ENCODE measurements around the gene ATP11A. TPM values are rescaled to one million over a fixed set of nuclear protein-coding genes. Genes with fewer than 3 reads are reported as not detected.

ATP11A gene
- total and polyA plus RNA-seq, 2 experiments from 2014 or later = 12.3 to 52.6 TPM

- TF ChIP-seq, protein P1, sequence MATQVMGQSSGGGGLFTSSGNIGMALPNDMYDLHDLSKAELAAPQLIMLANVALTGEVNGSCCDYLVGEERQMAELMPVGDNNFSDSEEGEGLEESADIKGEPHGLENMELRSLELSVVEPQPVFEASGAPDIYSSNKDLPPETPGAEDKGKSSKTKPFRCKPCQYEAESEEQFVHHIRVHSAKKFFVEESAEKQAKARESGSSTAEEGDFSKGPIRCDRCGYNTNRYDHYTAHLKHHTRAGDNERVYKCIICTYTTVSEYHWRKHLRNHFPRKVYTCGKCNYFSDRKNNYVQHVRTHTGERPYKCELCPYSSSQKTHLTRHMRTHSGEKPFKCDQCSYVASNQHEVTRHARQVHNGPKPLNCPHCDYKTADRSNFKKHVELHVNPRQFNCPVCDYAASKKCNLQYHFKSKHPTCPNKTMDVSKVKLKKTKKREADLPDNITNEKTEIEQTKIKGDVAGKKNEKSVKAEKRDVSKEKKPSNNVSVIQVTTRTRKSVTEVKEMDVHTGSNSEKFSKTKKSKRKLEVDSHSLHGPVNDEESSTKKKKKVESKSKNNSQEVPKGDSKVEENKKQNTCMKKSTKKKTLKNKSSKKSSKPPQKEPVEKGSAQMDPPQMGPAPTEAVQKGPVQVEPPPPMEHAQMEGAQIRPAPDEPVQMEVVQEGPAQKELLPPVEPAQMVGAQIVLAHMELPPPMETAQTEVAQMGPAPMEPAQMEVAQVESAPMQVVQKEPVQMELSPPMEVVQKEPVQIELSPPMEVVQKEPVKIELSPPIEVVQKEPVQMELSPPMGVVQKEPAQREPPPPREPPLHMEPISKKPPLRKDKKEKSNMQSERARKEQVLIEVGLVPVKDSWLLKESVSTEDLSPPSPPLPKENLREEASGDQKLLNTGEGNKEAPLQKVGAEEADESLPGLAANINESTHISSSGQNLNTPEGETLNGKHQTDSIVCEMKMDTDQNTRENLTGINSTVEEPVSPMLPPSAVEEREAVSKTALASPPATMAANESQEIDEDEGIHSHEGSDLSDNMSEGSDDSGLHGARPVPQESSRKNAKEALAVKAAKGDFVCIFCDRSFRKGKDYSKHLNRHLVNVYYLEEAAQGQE (IDR thresholded peaks at IDR 0.05; ENCODE audit: unreplicated experiment) = no peak
- no peak for TF ChIP-seq NANOG (IDR thresholded peaks at IDR 0.05; ENCODE audit: borderline replicate concordance)
- TF ChIP-seq, protein P2, sequence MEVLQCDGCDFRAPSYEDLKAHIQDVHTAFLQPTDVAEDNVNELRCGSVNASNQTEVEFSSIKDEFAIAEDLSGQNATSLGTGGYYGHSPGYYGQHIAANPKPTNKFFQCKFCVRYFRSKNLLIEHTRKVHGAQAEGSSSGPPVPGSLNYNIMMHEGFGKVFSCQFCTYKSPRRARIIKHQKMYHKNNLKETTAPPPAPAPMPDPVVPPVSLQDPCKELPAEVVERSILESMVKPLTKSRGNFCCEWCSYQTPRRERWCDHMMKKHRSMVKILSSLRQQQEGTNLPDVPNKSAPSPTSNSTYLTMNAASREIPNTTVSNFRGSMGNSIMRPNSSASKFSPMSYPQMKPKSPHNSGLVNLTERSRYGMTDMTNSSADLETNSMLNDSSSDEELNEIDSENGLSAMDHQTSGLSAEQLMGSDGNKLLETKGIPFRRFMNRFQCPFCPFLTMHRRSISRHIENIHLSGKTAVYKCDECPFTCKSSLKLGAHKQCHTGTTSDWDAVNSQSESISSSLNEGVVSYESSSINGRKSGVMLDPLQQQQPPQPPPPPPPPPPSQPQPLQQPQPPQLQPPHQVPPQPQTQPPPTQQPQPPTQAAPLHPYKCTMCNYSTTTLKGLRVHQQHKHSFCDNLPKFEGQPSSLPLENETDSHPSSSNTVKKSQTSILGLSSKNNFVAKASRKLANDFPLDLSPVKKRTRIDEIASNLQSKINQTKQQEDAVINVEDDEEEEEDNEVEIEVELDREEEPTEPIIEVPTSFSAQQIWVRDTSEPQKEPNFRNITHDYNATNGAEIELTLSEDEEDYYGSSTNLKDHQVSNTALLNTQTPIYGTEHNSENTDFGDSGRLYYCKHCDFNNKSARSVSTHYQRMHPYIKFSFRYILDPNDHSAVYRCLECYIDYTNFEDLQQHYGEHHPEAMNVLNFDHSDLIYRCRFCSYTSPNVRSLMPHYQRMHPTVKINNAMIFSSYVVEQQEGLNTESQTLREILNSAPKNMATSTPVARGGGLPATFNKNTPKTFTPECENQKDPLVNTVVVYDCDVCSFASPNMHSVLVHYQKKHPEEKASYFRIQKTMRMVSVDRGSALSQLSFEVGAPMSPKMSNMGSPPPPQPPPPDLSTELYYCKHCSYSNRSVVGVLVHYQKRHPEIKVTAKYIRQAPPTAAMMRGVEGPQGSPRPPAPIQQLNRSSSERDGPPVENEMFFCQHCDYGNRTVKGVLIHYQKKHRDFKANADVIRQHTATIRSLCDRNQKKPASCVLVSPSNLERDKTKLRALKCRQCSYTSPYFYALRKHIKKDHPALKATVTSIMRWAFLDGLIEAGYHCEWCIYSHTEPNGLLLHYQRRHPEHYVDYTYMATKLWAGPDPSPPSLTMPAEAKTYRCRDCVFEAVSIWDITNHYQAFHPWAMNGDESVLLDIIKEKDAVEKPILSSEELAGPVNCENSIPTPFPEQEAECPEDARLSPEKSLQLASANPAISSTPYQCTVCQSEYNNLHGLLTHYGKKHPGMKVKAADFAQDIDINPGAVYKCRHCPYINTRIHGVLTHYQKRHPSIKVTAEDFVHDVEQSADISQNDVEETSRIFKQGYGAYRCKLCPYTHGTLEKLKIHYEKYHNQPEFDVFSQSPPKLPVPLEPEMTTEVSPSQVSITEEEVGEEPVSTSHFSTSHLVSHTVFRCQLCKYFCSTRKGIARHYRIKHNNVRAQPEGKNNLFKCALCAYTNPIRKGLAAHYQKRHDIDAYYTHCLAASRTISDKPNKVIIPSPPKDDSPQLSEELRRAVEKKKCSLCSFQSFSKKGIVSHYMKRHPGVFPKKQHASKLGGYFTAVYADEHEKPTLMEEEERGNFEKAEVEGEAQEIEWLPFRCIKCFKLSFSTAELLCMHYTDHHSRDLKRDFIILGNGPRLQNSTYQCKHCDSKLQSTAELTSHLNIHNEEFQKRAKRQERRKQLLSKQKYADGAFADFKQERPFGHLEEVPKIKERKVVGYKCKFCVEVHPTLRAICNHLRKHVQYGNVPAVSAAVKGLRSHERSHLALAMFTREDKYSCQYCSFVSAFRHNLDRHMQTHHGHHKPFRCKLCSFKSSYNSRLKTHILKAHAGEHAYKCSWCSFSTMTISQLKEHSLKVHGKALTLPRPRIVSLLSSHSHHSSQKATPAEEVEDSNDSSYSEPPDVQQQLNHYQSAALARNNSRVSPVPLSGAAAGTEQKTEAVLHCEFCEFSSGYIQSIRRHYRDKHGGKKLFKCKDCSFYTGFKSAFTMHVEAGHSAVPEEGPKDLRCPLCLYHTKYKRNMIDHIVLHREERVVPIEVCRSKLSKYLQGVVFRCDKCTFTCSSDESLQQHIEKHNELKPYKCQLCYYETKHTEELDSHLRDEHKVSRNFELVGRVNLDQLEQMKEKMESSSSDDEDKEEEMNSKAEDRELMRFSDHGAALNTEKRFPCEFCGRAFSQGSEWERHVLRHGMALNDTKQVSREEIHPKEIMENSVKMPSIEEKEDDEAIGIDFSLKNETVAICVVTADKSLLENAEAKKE (CRISPR knock-in tag; IDR thresholded peaks at IDR 0.05) = no peak
- no peak for TF ChIP-seq CREB1 (CRISPR knock-in tag; IDR thresholded peaks at IDR 0.05; ENCODE audit: low read depth)
- TF ChIP-seq JUNB (IDR thresholded peaks at IDR 0.05; ENCODE audit: unreplicated experiment) = no peak
Measured at GRCh38 chr13:112818040-112818697, 128.3 kb downstream of the ATP11A start (continued).

DNA sequence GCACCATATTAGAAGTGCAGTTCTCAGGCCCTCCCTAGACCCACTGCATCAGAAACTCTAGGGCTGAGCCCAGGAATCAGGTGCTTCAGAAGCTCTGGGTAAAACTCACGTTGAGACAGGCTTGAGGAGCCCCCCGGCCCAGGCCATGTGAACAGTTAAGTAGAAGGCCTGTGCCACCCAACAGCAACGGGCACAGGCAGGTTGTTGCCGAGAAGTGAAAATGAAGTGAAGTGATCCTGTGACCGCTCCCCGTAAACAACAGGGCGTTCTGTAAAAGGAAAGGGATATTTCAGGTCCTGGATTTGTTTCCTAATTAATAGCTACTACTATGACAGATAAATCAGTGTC lies 128.8 kb downstream of the ATP11A start:
- ATAC-seq = no peak
- TF ChIP-seq CTCF (conservative IDR thresholded peaks at IDR 0.05; ENCODE audit: low read depth in 2 of 2) (no peak), EZH2 (IDR thresholded peaks at IDR 0.05; ENCODE audit: low read depth, unreplicated experiment) (no peak), ZNF331 (CRISPR knock-in tag; IDR thresholded peaks at IDR 0.05; ENCODE audit: low read depth) (no peak), STAT1 (IDR thresholded peaks at IDR 0.05; ENCODE audit: unreplicated experiment) (no peak)
- TF ChIP-seq, protein P1 (IDR thresholded peaks at IDR 0.05; ENCODE audit: unreplicated experiment) = no peak

More for the DNA sequence above, 128.8 kb downstream of the ATP11A start:
- peaks cover 78% of the 10 kb centered on the region for H3K36me3 Mint-ChIP-seq (ENCODE audit: low read depth)
- no peaks in the 10 kb centered on the region for H3F3A ChIP-seq (replicated peaks; ENCODE audit: low read depth)
- peaks cover 5% of the 10 kb centered on the region; the same call in 1 of the 2 replicates for H4K20me1 ChIP-seq (replicated peaks; ENCODE audit: insufficient read depth)
- H3K9me2 ChIP-seq (ENCODE audit: insufficient read depth) = no peaks in the 10 kb centered on the region
- H3K79me2 ChIP-seq (replicated peaks; ENCODE audit: insufficient read depth) = no peaks in the 10 kb centered on the region
- H3K27ac Mint-ChIP-seq = no peak overlapping the region
- peaks cover 10% of the 10 kb centered on the region for H3K27me3 Mint-ChIP-seq (ENCODE audit: insufficient read depth, low read depth, poor library complexity)
- no peaks in the 10 kb centered on the region for H3K4me1 ChIP-seq (ENCODE audit: insufficient read depth)
- no peak overlapping the region for H2AFZ ChIP-seq
- H3K36me3 ChIP-seq (ENCODE audit: insufficient read depth) = peaks cover 20% of the 10 kb centered on the region; the same call in 1 of the 2 replicates
- no peaks in the 10 kb centered on the region for H3K4me1 Mint-ChIP-seq
- no peak for DNase-seq (ENCODE audit: low spot score)
- peaks cover 27% of the 10 kb centered on the region for H3K9me3 Mint-ChIP-seq
- no peak overlapping the region for H3K27ac ChIP-seq (ENCODE audit: low read depth)
- H3K4me2 ChIP-seq = no peak overlapping the region
- no peaks in the 10 kb centered on the region for H3K27me3 ChIP-seq (ENCODE audit: insufficient read depth)
- no peak overlapping the region for H3K4me3 ChIP-seq
- H3K4me3 Mint-ChIP-seq = no peak overlapping the region

All from GM23338 (cell line).